ENCODE results near the gene HDAC4.

- no peak for TF ChIP-seq CTCF (IDR thresholded peaks at IDR 0.05; ENCODE audit: insufficient read depth, low read depth, low read length)
- TF ChIP-seq EZH2 (IDR thresholded peaks at IDR 0.05; ENCODE audit: insufficient read depth, low read length): no peak
Measured at GRCh38 chr2:239144713-239144999, 256.2 kb downstream of the HDAC4 start.
